Vagina (tissue), 2 donors: ENCODE results near the gene NELFA. TPM values are rescaled to one million over a fixed set of nuclear protein-coding genes. Genes with fewer than 3 reads are reported as not detected.

Source experiments
- DNase-seq, 2 donors: peaks; one replicate each; pipeline ENCODE4 v3.0.0-alpha.2; 2017; ENCODE audit errors: extremely low spot score in 2 of 2
- H3K27ac ChIP-seq: fragments of 200-600 bp; sonication (generic); one replicate; pipeline ENCODE4 v1.5.1; 2019
- H3K27me3 ChIP-seq: fragments of 200-600 bp; sonication (generic); one replicate; pipeline ENCODE4 v1.5.1; 2019
- H3K36me3 ChIP-seq, 2 donors: fragments of 200-600 bp; sonication (generic); one replicate each; pipeline ENCODE4 v1.5.1; 2017 to 2019
- H3K4me1 ChIP-seq: fragments of 200-600 bp; sonication (generic); one replicate; pipeline ENCODE4 v1.5.1; 2019
- H3K4me3 ChIP-seq, 2 donors: fragments of 200-600 bp; sonication (generic); 1 replicate in 1 of 2; 2 replicates in 1 of 2; pipeline ENCODE4 v1.5.1; 2016 to 2019
- H3K9me3 ChIP-seq: fragments of 200-600 bp; sonication (generic); one replicate; pipeline ENCODE4 v1.5.1; 2019
- CTCF ChIP-seq, 3 experiments: fragments of 450-650 bp in 2 of 3; fragments of 200-600 bp in 1 of 3; sonication (generic) in 1 of 3; IDR thresholded peaks; one replicate each; pipeline ENCODE4 v1.5.1; 2017 to 2019; ENCODE audit warnings: antibody characterized with exemption in 3 of 3, mild to moderate bottlenecking in 2 of 3, moderate library complexity in 2 of 3
- POLR2A ChIP-seq, 2 donors: fragments of 450-650 bp; IDR thresholded peaks; one replicate each; pipeline ENCODE4 v1.6.1; 2017; ENCODE audit warnings: antibody characterized with exemption in 2 of 2, mild to moderate bottlenecking in 2 of 2, moderate library complexity in 2 of 2
- POLR2AphosphoS5 ChIP-seq, 2 donors: sonication (generic); formaldehyde crosslinking; IDR thresholded peaks; one replicate each; pipeline ENCODE4 v1.9.0; 2017; ENCODE audit warnings: antibody characterized with exemption in 2 of 2, mild to moderate bottlenecking in 2 of 2, low read depth in 1 of 2; ENCODE audit not compliant: insufficient read depth in 1 of 2
- intact Hi-C: fragments of 100-400 bp; cut with DNase I; formaldehyde crosslinking; loops from one replicate; pipeline ENCODE4 v1.15.1; 2023
- total RNA-seq: library from RNA; depleted of rRNA; stranded (reverse); fragments of >200 nt; gene quantifications from one replicate; pipeline ENCODE4 v1.2.3, GENCODE V29; 2016

NELFA gene
- total RNA-seq, 1 donor from 2014 or later = 19.6 TPM

DNA sequence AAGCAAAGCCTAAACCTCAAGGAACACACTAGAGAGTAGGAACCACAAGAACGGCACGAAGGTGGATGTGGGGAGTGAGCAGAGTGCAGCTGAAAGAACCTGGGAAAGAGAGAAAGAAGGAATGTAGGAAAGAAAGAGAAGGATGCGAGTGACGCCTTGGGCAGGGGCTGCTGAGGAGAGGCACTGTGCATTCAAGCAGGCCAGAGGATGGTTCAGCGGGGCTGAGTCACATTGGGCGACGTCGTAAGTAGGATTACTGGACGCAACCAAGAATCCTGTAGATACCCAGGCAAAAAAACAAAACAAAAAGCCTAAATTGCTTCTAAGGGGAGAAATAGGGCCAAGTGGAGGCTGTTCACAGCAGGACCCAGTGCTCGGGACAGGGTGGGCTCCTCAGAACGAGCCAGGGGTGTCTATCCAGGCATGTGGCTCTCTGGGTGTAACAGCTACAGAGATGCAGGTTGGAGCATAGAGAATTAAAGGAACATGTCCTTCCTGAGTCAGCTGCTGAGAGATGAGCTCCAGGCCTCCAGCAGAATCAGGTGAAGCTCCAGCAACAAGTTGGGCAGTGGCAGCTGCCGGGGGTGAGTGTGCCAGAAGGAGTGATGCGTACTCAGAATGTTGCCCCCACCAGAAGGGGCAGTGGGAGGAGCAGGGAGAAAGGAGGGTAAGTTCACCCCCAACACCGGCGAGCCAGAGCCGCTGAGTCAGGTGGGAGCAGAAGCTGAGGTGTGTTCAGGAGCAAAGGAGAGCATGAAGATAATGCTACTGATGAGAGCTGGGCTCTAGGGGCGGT, 38.6 kb downstream of the NELFA start:
- intact Hi-C loops = no loop called here
- H3K27me3 ChIP-seq = no peaks in the 10 kb centered on the region

DNA sequence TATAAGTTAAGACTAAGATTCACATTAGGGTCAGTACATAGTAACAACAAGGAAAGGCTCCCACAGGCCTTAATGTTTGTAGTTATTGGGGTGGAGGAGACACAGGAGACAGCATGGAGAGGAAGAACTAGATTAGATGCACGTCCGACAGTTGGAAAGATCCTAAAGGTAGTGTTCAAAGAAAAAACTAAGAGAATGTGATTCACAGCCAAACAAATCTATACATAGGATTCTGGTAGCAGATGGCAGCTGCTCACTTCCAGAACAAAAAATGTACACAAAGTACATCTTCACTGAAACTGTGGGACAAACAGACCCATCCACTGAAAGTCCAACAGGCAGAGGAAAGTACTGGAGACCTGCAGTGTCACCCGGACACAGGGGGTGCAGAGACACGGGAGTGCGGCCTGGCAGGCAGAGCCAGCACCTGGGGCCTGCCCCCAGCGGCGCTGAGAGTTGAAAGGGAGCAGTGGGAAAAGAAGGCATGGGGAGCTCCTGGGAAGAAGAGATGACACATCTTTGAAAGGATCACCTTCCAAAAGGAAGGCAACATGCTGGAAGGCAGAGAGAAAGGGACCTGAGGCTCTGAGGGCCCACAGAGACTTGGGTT, 40.0 kb downstream of the NELFA start:
- H3K4me1 ChIP-seq = no peaks in the 10 kb centered on the region
- no peaks in the 10 kb centered on the region for H3K36me3 ChIP-seq
- no peaks in the 10 kb centered on the region for H3K9me3 ChIP-seq
- no peak overlapping the region for H3K4me3 ChIP-seq
- intact Hi-C loops = no loop called here
- DNase-seq = no peak
- TF ChIP-seq CTCF (IDR thresholded peaks at IDR 0.05) (no peak), POLR2A (IDR thresholded peaks at IDR 0.05) (no peak), POLR2AphosphoS5 (IDR thresholded peaks at IDR 0.05; ENCODE audit: insufficient read depth in 1 of 2, low read depth in 1 of 2) (no peak)
- H3K27me3 ChIP-seq = no peaks in the 10 kb centered on the region
- H3K27ac ChIP-seq = no peak overlapping the region

More for the DNA sequence above, 38.6 kb downstream of the NELFA start:
- Histone ChIP-seq H3K9me3 (no peaks in the 10 kb centered on the region), H3K4me1 (no peaks in the 10 kb centered on the region), H3K4me3 (no peak overlapping the region), H3K36me3 (peaks cover 0 to 3% of the 10 kb centered on the region in 2 donors), H3K27ac (no peak overlapping the region)
- DNase-seq = no peak
- no peak for TF ChIP-seq POLR2AphosphoS5 (IDR thresholded peaks at IDR 0.05; ENCODE audit: insufficient read depth in 1 of 2, low read depth in 1 of 2)
- no peak for TF ChIP-seq CTCF (IDR thresholded peaks at IDR 0.05)
- no peak for TF ChIP-seq POLR2A (IDR thresholded peaks at IDR 0.05)

- Histone ChIP-seq H3K9me3 (no peaks in the 10 kb centered on the region), H3K27me3 (no peaks in the 10 kb centered on the region), H3K4me1 (no peaks in the 10 kb centered on the region), H3K27ac (no peak overlapping the region), H3K4me3 (no peak overlapping the region), H3K36me3 (no peaks in the 10 kb centered on the region)
- DNase-seq = no peak
- intact Hi-C loops = no loop called here
- TF ChIP-seq POLR2A (IDR thresholded peaks at IDR 0.05) = no peak
- no peak for TF ChIP-seq POLR2AphosphoS5 (IDR thresholded peaks at IDR 0.05; ENCODE audit: insufficient read depth in 1 of 2, low read depth in 1 of 2)
- no peak for TF ChIP-seq CTCF (IDR thresholded peaks at IDR 0.05)
Observed at GRCh38 chr4:1967512-1968149, 41.1 kb downstream of the NELFA start.

- intact Hi-C loops = no loop called here
- H3K36me3 ChIP-seq = peaks cover 0 to 13% of the 10 kb centered on the region in 2 donors
- H3K27ac ChIP-seq = no peak overlapping the region
- no peak for TF ChIP-seq CTCF (IDR thresholded peaks at IDR 0.05)
- no peak for TF ChIP-seq POLR2A (IDR thresholded peaks at IDR 0.05)
- TF ChIP-seq POLR2AphosphoS5 (IDR thresholded peaks at IDR 0.05; ENCODE audit: insufficient read depth in 1 of 2, low read depth in 1 of 2) = no peak
- no peaks in the 10 kb centered on the region for H3K27me3 ChIP-seq
- H3K4me1 ChIP-seq = no peaks in the 10 kb centered on the region
- H3K4me3 ChIP-seq = no peak overlapping the region
- DNase-seq = no peak
- H3K9me3 ChIP-seq = no peaks in the 10 kb centered on the region
Observed at GRCh38 chr4:1964971-1965370, 43.8 kb downstream of the NELFA start.
